IMR-90 (cell line): Measurements from ENCODE around the gene ZBTB25. TPM values are rescaled to one million over a fixed set of nuclear protein-coding genes. Genes with fewer than 3 reads are reported as not detected.

ENCODE experiments used
- ATAC-seq: fragments of 200-7000 bp; cut with Tn5 transposase; 2 replicates; pipeline ENCODE4 v1.9.1; 2020; ENCODE audit warnings: low read depth, mild to moderate bottlenecking, moderate library complexity
- BruUV-seq: library from RNA; stranded (reverse); fragments of 400-500 nt; replicated peaks from 2 replicates; lab custom pipeline; 2021; lab: Mats Ljungman, UMichigan
- CTCF ChIA-PET: fragments of 300-600 bp; formaldehyde crosslinking; extraction: SDS; loops from one replicate; lab custom pipeline; 2021; ENCODE audit warnings: antibody characterized with exemption; lab: Yijun Ruan, JAX
- POLR2A ChIA-PET: fragments of 300-600 bp; sonication (Branson Sonifier 250); formaldehyde crosslinking; loops from one replicate; lab custom pipeline; 2022; ENCODE audit warnings: antibody characterized with exemption; ENCODE audit not compliant: unreplicated experiment; lab: Charles Lee
- DNase-seq: peaks from one replicate; pipeline ENCODE4 v3.0.0; 2013
- H2AFZ ChIP-seq: replicated peaks from 2 replicates; pipeline ENCODE3; 2013; ENCODE audit warnings: low read length, mild to moderate bottlenecking; ENCODE audit not compliant: poor library complexity
- H2AK5ac ChIP-seq: 2 replicates; pipeline ENCODE4 v1.6.1; 2013; ENCODE audit warnings: low read depth, low read length, inconsistent platforms
- H2AK9ac ChIP-seq: replicated peaks from 2 replicates; pipeline ENCODE3; 2013; ENCODE audit warnings: mild to moderate bottlenecking, low read depth, low read length, moderate library complexity; ENCODE audit not compliant: poor library complexity
- H2BK120ac ChIP-seq: 2 replicates; pipeline ENCODE4 v1.6.1; 2013; ENCODE audit warnings: low read depth, low read length, inconsistent platforms
- H2BK15ac ChIP-seq: 3 replicates; pipeline ENCODE4 v1.6.1; 2013; ENCODE audit warnings: low read depth, low read length, inconsistent platforms
- H2BK20ac ChIP-seq: 2 replicates; pipeline ENCODE4 v1.6.1; 2013; ENCODE audit warnings: low read depth, mild to moderate bottlenecking, inconsistent platforms, low read length, moderate library complexity
- H2BK5ac ChIP-seq: 2 replicates; pipeline ENCODE4 v1.6.1; 2013; ENCODE audit warnings: mild to moderate bottlenecking, low read depth, low read length, inconsistent platforms; ENCODE audit not compliant: poor library complexity, severe bottlenecking
- H3K14ac ChIP-seq: replicated peaks from 2 replicates; pipeline ENCODE4 v1.6.1; 2013; ENCODE audit warnings: low read depth, low read length, inconsistent platforms
- H3K18ac ChIP-seq: 2 replicates; pipeline ENCODE4 v1.6.1; 2013; ENCODE audit warnings: low read depth, low read length, control low read depth
- H3K23ac ChIP-seq: 2 replicates; pipeline ENCODE4 v1.6.1; 2013; ENCODE audit warnings: low read depth, low read length, inconsistent platforms
- H3K27ac ChIP-seq: 2 replicates; pipeline ENCODE4 v1.5.1; 2013; ENCODE audit warnings: mild to moderate bottlenecking, control low read depth, low read length; ENCODE audit not compliant: insufficient read depth
- H3K27me3 ChIP-seq: 2 replicates; pipeline ENCODE4 v1.6.1; 2013; ENCODE audit warnings: low read length; ENCODE audit not compliant: control insufficient read depth, insufficient read depth
- H3K36me3 ChIP-seq: 2 replicates; pipeline ENCODE4 v1.6.1; 2013; ENCODE audit warnings: low read length, mixed read lengths; ENCODE audit not compliant: control insufficient read depth, insufficient read depth
- H3K4ac ChIP-seq: 2 replicates; pipeline ENCODE4 v1.6.1; 2013; ENCODE audit warnings: low read depth, low read length, inconsistent platforms
- H3K4me1 ChIP-seq: 2 replicates; pipeline ENCODE4 v1.6.1; 2013; ENCODE audit warnings: low read length, mixed read lengths; ENCODE audit not compliant: control insufficient read depth, insufficient read depth
- H3K4me2 ChIP-seq: 2 replicates; pipeline ENCODE4 v1.6.1; 2013; ENCODE audit warnings: low read depth, mild to moderate bottlenecking, control low read depth, low read length, moderate library complexity
- H3K4me3 ChIP-seq: 2 replicates; pipeline ENCODE4 v1.5.1; 2013; ENCODE audit warnings: low read depth, mild to moderate bottlenecking, control low read depth, low read length, moderate library complexity; ENCODE audit not compliant: insufficient read depth
- H3K56ac ChIP-seq: 2 replicates; pipeline ENCODE4 v1.6.1; 2013; ENCODE audit warnings: low read length, inconsistent platforms; ENCODE audit not compliant: insufficient read depth; ENCODE audit errors: extremely low read depth
- H3K79me1 ChIP-seq, 2 experiments: 2 replicates each; pipeline ENCODE4 v1.6.1; 2013; ENCODE audit warnings: low read length in 2 of 2, inconsistent platforms in 1 of 2, low read depth in 1 of 2
- H3K9ac ChIP-seq: 2 replicates; pipeline ENCODE4 v1.6.1; 2013; ENCODE audit warnings: low read depth, low read length, control low read depth
- H3K9me1 ChIP-seq: 2 replicates; pipeline ENCODE4 v1.6.1; 2013; ENCODE audit warnings: low read length, inconsistent platforms; ENCODE audit not compliant: insufficient read depth
- H3K9me3 ChIP-seq: 2 replicates; pipeline ENCODE4 v1.6.1; 2013; ENCODE audit warnings: low read length; ENCODE audit not compliant: control insufficient read depth, insufficient read depth
- H4K20me1 ChIP-seq: 2 replicates; pipeline ENCODE4 v1.6.1; 2013; ENCODE audit warnings: low read length, inconsistent platforms; ENCODE audit not compliant: insufficient read depth
- H4K5ac ChIP-seq: 2 replicates; pipeline ENCODE4 v1.6.1; 2013; ENCODE audit warnings: mild to moderate bottlenecking, low read depth, low read length, control low read depth
- H4K8ac ChIP-seq, 2 experiments: 2 replicates each; pipeline ENCODE4 v1.6.1; 2013; ENCODE audit warnings: low read depth in 2 of 2, low read length in 2 of 2, control low read depth in 1 of 2, inconsistent platforms in 1 of 2
- H4K91ac ChIP-seq: 2 replicates; pipeline ENCODE4 v1.6.1; 2013; ENCODE audit warnings: low read depth, low read length, inconsistent platforms; ENCODE audit not compliant: insufficient read depth
- BHLHE40 ChIP-seq: fragments of 150-350 bp; IDR thresholded peaks from 2 replicates; pipeline ENCODE4 v1.6.1; 2016; ENCODE audit warnings: mild to moderate bottlenecking, low read depth, low read length
- CEBPB ChIP-seq: IDR thresholded peaks from 2 replicates; pipeline ENCODE4 v1.6.1; 2012; ENCODE audit warnings: low read depth, low read length, improper control_type of control experiment
- ELK1 ChIP-seq: fragments of 150-350 bp; IDR thresholded peaks from 2 replicates; pipeline ENCODE4 v1.6.1; 2016; ENCODE audit warnings: low read depth, mild to moderate bottlenecking, low read length, moderate library complexity, borderline replicate concordance
- FOS ChIP-seq: fragments of 150-350 bp; IDR thresholded peaks from 2 replicates; pipeline ENCODE4 v1.6.1; 2016; ENCODE audit warnings: low read depth, low read length
- MAFK ChIP-seq: IDR thresholded peaks from 2 replicates; pipeline ENCODE4 v1.6.1; 2012; ENCODE audit warnings: low read depth, low read length, improper control_type of control experiment
- MXI1 ChIP-seq: IDR thresholded peaks from 2 replicates; pipeline ENCODE4 v1.6.1; 2012; ENCODE audit warnings: low read depth, mild to moderate bottlenecking, low read length, moderate library complexity, borderline replicate concordance
- NFE2L2 ChIP-seq: fragments of 150-350 bp; IDR thresholded peaks from 2 replicates; pipeline ENCODE4 v1.6.1; 2016; ENCODE audit warnings: low read depth, mild to moderate bottlenecking, low read length
- RFX5 ChIP-seq: IDR thresholded peaks from 2 replicates; pipeline ENCODE4 v1.8.0; 2012; ENCODE audit warnings: low read depth, mild to moderate bottlenecking, low read length, moderate library complexity
- USF2 ChIP-seq: fragments of 150-350 bp; IDR thresholded peaks from 2 replicates; pipeline ENCODE4 v1.6.1; 2017; ENCODE audit warnings: mild to moderate bottlenecking, antibody characterized with exemption, low read length, low read depth
- whole genome bisulfite sequencing, 2 experiments: methylation state at CpG; one replicate each; pipeline versions ENCODE4 v1.1.5 to v1.1.7; 2013; ENCODE audit warnings: missing lambda C conversion rate in 2 of 2; ENCODE audit not compliant: insufficient read length in 1 of 2; ENCODE audit errors: extremely low coverage in 2 of 2; 5-methylcytosine and 5-hydroxymethylcytosine counted together
- dilution Hi-C: fragments of 300-500 bp; cut with HindIII; formaldehyde crosslinking; loops from one replicate; pipeline ENCODE4 v1.14.3; 2018; ENCODE audit warnings: low sequenced_read_pairs; ENCODE audit not compliant: unreplicated experiment
- in situ Hi-C: fragments of 300-500 bp; cut with MboI; formaldehyde crosslinking; loops from 3 replicates; pipeline ENCODE4 v1.14.3; 2019; ENCODE audit warnings: low sequenced_read_pairs, inconsistent platforms, mixed read lengths
- intact Hi-C: fragments of 100-400 bp; cut with micrococcal nuclease; formaldehyde crosslinking; loops from 2 replicates; pipeline ENCODE4 v1.10.0; 2022
- polyA plus RNA-seq, 3 experiments: library from polyadenylated mRNA; depleted of rRNA; stranded (reverse); fragments of >200 nt; gene quantifications; 2 replicates each; pipeline ENCODE4 v1.2.3, GENCODE V29; 2012; ENCODE audit warnings: low replicate concordance in 1 of 3
- total RNA-seq: library from RNA; depleted of rRNA; stranded (reverse); fragments of >200 nt; gene quantifications from 2 replicates; pipeline ENCODE4 v1.2.3, GENCODE V29; 2012
- TF ChIP-seq, protein P1 (sequence below): conservative IDR thresholded peaks from 2 replicates; pipeline ENCODE4 v1.5.1; 2012; ENCODE audit warnings: mild to moderate bottlenecking, low read depth, low read length, improper control_type of control experiment

Gene ZBTB25
- total and polyA plus RNA-seq, 2 of the 4 experiments (the other 2 are of a cell fraction): 4.4 to 6.6 TPM

- Histone ChIP-seq H2BK5ac (peak within 1 kb of the TSS; percentile 44), H2BK15ac (peak within 1 kb of the TSS; percentile 60; the same call in 2 of the 3 replicates), H2BK20ac (no peak within 1 kb of the TSS), H3K9me3 (peaks cover 11% of the 10 kb centered on the region), H3K56ac (0 out of 2 replicates have a peak within 1 kb of the TSS, but pooled peaks have one; percentile 78), H2AFZ (peak within 1 kb of the TSS; percentile 94), H3K4me3 (peak within 1 kb of the TSS; percentile 67), H4K5ac (peak within 1 kb of the TSS; percentile 19), H3K9ac (peak within 1 kb of the TSS; percentile 15; the same call in 1 of the 2 replicates), H3K4ac (peak within 1 kb of the TSS; percentile 86), H2BK120ac (peak within 1 kb of the TSS; percentile 86), H3K27ac (peak within 1 kb of the TSS; percentile 40), H4K8ac (peak within 1 kb of the TSS; percentile 51 to 89), H3K36me3 (no peaks in the 10 kb centered on the region), H2AK9ac (peak within 1 kb of the TSS; percentile 71), H3K4me1 (no peaks in the 10 kb centered on the region; the same call in 1 of the 2 replicates), H3K79me1 (peaks cover 15 to 27% of the 10 kb centered on the region in 2 experiments; a peak in 3 of 4 replicates), H3K27me3 (no peaks in the 10 kb centered on the region), H4K91ac (peak within 1 kb of the TSS; percentile 17), H3K18ac (peak within 1 kb of the TSS; percentile 3; the same call in 1 of the 2 replicates), H2AK5ac (peak within 1 kb of the TSS; percentile 94), H3K9me1 (peaks cover 12% of the 10 kb centered on the region; the same call in 1 of the 2 replicates), H3K23ac (peak within 1 kb of the TSS; percentile 67; the same call in 1 of the 2 replicates), H4K20me1 (no peaks in the 10 kb centered on the region; the same call in none of the 2 replicates), H3K4me2 (peak within 1 kb of the TSS; percentile 70), H3K14ac (peak within 1 kb of the TSS; percentile 71)
- WGBS, 2 experiments: 5% methylated on average over 35 of the region's 79 CpGs; no CpG with 5 or more reads in 1 of the 2 experiments
- dilution Hi-C loops: no loop called here
- in situ Hi-C loops: loop anchor here (5.0 to 25.0 kb wide), 2 partner anchors 92 to 372 kb away; partner anchors contain the start of gene CHURC1
- ChIA-PET CTCF (interaction anchor here (0.5 to 1.8 kb wide), 9 partner anchors 16 to 272 kb away, joined by 3 to 13 read pairs (median 5); no protein-coding TSS in a partner anchor), POLR2A (interaction anchor here (0.6 to 1.2 kb wide), 4 partner anchors 31 to 158 kb away, joined by 3 to 14 read pairs (median 4); no protein-coding TSS in a partner anchor)
- ATAC-seq (peak; percentile 95), DNase-seq (peak; percentile 99)
- intact Hi-C loops: loop anchor here (1.0 to 5.0 kb wide), 5 partner anchors 72 to 222 kb away; no protein-coding TSS in a partner anchor
- no TSS peak for BruUV-seq
- TF ChIP-seq CEBPB: no peak
- 0 out of 2 replicates have a peak, but pooled peaks have one; percentile 12 for TF ChIP-seq MXI1
- 0 out of 2 replicates have a peak, but pooled peaks have one; percentile 3 for TF ChIP-seq RFX5
- no peak for TF ChIP-seq NFE2L2
- TF ChIP-seq, protein P1, sequence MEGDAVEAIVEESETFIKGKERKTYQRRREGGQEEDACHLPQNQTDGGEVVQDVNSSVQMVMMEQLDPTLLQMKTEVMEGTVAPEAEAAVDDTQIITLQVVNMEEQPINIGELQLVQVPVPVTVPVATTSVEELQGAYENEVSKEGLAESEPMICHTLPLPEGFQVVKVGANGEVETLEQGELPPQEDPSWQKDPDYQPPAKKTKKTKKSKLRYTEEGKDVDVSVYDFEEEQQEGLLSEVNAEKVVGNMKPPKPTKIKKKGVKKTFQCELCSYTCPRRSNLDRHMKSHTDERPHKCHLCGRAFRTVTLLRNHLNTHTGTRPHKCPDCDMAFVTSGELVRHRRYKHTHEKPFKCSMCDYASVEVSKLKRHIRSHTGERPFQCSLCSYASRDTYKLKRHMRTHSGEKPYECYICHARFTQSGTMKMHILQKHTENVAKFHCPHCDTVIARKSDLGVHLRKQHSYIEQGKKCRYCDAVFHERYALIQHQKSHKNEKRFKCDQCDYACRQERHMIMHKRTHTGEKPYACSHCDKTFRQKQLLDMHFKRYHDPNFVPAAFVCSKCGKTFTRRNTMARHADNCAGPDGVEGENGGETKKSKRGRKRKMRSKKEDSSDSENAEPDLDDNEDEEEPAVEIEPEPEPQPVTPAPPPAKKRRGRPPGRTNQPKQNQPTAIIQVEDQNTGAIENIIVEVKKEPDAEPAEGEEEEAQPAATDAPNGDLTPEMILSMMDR: peak; percentile 97
- TF ChIP-seq USF2: peak; percentile 62
- peak; percentile 93 for TF ChIP-seq BHLHE40
- TF ChIP-seq MAFK: no peak
- TF ChIP-seq FOS: peak; percentile 12
- no peak for TF ChIP-seq ELK1
Measured at GRCh38 chr14:64540208-64541202, 36.9 kb upstream of the ZBTB25 start, which contains the start of gene HSPA2. Gene HSPA2 (plus strand): TSS chr14:64540741. CDS start chr14:64540850, 109 bp downstream.
